Measurements from ENCODE around the gene LPCAT2.

The LPCAT2 gene

DNA sequence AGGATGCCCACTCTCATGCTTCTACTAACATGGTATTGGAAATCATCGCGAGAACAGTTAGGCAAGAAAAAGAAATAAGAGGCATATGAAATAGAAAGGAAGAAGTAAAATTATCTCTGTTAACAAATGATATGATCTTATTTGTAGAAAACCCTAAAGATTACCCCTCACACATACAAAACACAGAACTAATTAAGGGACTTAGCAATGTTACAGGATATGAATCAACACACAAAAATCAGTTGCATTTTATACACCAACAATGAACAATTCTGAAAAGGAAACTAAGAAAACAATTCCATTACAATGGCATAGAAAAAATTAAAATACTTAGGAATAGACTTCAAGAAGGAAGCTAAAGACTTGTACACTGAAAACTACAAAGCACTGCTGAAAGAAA is 54.9 kb downstream of the LPCAT2 start:
- TF ChIP-seq, protein P1, sequence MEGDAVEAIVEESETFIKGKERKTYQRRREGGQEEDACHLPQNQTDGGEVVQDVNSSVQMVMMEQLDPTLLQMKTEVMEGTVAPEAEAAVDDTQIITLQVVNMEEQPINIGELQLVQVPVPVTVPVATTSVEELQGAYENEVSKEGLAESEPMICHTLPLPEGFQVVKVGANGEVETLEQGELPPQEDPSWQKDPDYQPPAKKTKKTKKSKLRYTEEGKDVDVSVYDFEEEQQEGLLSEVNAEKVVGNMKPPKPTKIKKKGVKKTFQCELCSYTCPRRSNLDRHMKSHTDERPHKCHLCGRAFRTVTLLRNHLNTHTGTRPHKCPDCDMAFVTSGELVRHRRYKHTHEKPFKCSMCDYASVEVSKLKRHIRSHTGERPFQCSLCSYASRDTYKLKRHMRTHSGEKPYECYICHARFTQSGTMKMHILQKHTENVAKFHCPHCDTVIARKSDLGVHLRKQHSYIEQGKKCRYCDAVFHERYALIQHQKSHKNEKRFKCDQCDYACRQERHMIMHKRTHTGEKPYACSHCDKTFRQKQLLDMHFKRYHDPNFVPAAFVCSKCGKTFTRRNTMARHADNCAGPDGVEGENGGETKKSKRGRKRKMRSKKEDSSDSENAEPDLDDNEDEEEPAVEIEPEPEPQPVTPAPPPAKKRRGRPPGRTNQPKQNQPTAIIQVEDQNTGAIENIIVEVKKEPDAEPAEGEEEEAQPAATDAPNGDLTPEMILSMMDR (IDR thresholded peaks at IDR 0.05; ENCODE audit: control extremely low read depth, extremely low read depth, low read depth, missing control alignments): no peak
- ChIA-PET CTCF (no interaction called here), POLR2A (no interaction called here)
- no peak for DNase-seq (ENCODE audit: extremely low spot score)

DNA sequence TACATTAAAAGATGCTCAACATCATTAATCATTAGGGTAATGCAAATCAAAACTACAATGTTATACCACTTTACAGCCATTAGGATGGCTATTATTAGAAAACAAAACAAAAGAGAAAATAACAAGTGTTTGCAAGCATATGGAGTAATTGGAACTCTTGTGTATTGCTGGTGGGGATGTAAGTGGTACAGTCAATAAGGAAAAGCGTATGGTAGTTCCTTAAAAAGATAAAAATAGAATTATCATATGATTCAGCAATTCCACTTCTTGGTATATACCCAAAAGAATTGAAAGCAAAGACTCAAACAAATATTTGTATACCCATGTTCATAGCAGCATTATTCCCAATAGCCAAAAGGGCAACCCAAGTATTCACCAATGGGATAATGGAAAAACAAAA is 56.2 kb downstream of the LPCAT2 start:
- DNase-seq (ENCODE audit: extremely low spot score): no peak
- CTCF ChIA-PET: no interaction called here
- POLR2A ChIA-PET: no interaction called here
- TF ChIP-seq, protein P1 (IDR thresholded peaks at IDR 0.05; ENCODE audit: control extremely low read depth, extremely low read depth, low read depth, missing control alignments): no peak

DNA sequence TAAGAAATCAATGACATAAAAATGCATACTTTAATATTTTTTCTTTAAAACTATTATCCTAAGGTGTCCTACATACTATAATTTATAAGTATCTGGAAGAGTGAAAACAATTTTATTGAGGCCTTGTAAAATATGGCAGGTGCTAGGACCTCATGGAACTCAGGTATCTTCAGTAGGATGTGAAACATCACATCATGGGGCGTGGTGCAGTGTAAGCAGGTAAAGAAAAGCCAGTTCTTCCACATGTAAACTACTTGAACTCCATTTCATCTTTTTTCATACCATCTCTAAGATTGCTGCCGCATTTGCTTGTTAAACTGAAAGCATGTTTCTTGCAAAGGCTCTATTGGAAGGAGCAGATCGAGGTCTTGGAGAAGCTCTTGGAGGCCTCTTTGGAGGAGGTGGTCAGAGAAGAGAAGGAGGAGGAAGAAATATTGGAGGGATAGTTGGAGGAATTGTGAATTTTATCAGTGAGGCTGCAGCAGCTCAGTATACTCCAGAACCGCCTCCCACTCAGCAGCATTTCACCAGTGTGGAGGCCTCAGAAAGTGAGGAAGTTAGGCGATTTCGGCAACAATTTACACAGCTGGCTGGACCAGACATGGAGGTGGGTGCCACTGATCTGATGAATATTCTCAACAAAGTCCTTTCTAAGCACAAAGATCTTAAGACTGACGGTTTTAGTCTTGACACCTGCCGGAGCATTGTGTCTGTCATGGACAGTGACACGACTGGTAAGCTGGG is 57.7 kb downstream of the LPCAT2 start, which contains the start of gene CAPNS2:
CAPNS2 (plus strand) TSS at position 253 of the 744 bp plus-strand sequence; CDS start at position 326, 73 bp downstream.
- TF ChIP-seq, protein P1 (IDR thresholded peaks at IDR 0.05; ENCODE audit: control extremely low read depth, extremely low read depth, low read depth, missing control alignments): no peak
- CTCF ChIA-PET: interaction anchor here (1.1 to 1.2 kb wide), 2 partner anchors 9 to 12 kb away, joined by 3 to 4 read pairs; no protein-coding TSS in a partner anchor
- POLR2A ChIA-PET: no interaction called here
- no peak for DNase-seq (ENCODE audit: extremely low spot score)

DNA sequence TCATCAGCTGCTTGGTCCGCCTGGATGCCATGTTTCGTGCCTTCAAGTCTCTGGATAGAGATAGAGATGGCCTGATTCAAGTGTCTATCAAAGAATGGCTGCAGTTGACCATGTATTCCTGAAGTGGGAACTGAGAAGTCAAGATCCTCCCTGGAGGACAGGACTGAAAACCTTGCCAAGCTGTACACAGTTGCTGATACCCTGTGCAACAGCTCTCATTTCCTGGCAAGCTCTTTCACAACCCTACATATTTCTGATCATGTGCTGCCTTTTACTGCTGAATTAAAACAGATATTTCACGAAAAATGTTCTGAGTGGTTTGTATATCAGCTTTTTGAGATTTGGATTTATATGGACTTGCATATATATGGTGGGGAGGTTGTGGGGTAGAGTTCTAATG is 58.5 kb downstream of the LPCAT2 start:
- POLR2A ChIA-PET: no interaction called here
- no peak for DNase-seq (ENCODE audit: extremely low spot score)
- TF ChIP-seq, protein P1 (IDR thresholded peaks at IDR 0.05; ENCODE audit: control extremely low read depth, extremely low read depth, low read depth, missing control alignments): no peak
- CTCF ChIA-PET: interaction anchor here (1.1 to 1.2 kb wide), 2 partner anchors 8 to 11 kb away, joined by 3 to 4 read pairs; no protein-coding TSS in a partner anchor

DNA sequence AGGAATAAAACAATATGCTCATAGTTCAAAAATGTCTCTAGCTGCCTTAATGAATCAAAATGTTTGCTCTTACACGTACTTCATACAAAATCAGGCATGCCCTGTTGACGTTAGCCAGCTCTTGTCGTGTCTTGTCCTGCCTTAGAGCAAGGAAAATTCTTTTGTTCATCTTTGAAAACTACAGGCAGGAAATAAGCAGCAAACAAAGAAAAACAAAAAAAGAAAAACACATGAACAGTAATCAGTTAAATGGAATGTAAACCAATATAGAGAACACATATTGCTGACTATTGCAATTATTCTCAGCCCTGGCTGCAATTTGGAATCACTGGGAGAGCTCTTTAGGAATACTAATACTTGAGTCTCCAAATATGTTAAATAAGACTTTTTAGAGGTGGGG is 59.3 kb downstream of the LPCAT2 start:
- ChIA-PET CTCF (no interaction called here), POLR2A (no interaction called here)
- no peak for DNase-seq (ENCODE audit: extremely low spot score)
- TF ChIP-seq, protein P1 (IDR thresholded peaks at IDR 0.05; ENCODE audit: control extremely low read depth, extremely low read depth, low read depth, missing control alignments): no peak

DNA sequence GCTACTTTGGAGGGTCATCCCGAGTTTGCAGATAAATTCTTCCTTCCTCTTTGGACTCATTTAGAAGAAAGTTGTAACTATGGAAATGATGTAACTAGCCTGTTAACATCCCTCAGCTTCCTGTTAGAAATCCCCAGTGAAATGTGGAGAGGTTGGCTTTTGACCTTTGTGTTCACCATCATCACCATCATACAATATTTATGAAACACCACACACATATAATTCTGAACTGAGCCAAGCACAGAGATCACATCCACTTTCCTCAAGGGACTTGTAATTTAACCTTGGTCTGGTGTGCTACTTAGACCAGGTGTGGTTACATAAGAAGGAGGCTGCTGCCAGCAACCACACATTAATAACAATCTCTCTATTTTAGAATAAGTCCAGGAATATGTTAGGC is 60.2 kb downstream of the LPCAT2 start:
- TF ChIP-seq, protein P1 (IDR thresholded peaks at IDR 0.05; ENCODE audit: control extremely low read depth, extremely low read depth, low read depth, missing control alignments): no peak
- ChIA-PET CTCF (no interaction called here), POLR2A (no interaction called here)
- DNase-seq (ENCODE audit: extremely low spot score): no peak
